ENCODE data around the gene KCNMB1.

The KCNMB1 gene, protein sequence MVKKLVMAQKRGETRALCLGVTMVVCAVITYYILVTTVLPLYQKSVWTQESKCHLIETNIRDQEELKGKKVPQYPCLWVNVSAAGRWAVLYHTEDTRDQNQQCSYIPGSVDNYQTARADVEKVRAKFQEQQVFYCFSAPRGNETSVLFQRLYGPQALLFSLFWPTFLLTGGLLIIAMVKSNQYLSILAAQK

GRCh38 chr5:170388818-170389549, at the start of gene KCNMB1:
Gene KCNMB1 (minus strand): TSS chr5:170389367. CDS start chr5:170385447, 3,920 bp downstream.
- no peak for DNase-seq (ENCODE audit: low read depth in 2 of 2)

- no peak for DNase-seq (ENCODE audit: low read depth in 2 of 2)
These were observed 49.4 kb upstream of the KCNMB1 start for GRCh38 chr5:170438581-170438980.

DNA sequence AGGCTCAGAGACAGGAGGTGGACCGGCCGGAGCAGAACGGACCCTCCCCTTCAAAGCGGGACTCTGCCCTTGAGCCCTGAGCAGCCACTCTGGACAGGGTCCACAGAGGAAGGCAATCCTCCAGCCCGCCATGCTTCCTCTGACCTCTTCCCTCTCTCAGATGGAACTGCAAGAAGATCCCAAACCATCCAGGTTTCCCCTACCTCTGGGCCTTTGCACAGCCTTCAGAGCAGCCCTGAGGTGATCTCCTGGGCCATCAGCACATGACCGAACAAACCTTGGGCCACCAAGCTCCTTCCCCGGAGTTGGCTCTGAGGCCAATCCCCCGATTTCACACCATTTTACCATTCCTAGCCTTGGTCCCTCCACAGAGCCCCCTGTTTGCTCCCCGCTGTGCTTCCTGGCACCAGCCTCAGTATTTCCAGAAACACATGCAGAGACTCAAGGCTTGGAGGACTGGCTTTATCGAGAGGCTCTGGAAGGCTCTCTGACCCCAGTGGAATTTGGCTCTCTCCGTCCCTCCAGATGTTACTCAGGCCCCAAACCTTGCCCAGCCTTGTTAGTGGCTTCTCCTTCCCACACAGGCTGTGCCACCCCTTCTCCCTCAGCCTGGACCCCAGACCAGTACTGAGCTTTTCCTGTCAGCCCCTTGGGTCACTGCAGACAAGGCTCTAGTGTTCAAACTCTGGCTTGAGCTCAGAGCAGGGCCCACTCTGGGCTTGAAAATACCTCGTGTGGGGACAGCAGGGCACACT, 48.6 kb upstream of the KCNMB1 start:
- DNase-seq (ENCODE audit: low read depth in 2 of 2), result no peak

DNA sequence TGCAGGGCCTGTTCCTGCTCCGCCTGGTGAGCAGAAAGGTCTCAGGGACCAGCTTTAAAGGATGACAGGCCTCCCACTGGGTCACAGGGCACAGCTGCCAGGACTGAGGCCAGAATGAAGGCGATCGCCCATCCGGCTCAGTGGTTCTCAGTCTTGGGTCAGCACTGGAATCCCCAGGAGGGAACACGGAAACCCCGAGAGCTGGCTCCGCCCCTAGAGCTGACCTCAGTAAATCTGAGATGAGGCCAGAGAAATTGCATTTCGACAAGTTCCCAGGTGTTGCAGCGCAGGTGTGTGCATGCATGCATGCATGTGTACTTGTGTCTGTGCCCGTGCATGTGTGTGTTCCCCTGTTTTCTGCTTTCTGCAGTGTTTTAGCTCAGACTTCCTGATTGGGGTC, 47.2 kb upstream of the KCNMB1 start:
- DNase-seq (ENCODE audit: low read depth in 2 of 2), result no peak

DNA sequence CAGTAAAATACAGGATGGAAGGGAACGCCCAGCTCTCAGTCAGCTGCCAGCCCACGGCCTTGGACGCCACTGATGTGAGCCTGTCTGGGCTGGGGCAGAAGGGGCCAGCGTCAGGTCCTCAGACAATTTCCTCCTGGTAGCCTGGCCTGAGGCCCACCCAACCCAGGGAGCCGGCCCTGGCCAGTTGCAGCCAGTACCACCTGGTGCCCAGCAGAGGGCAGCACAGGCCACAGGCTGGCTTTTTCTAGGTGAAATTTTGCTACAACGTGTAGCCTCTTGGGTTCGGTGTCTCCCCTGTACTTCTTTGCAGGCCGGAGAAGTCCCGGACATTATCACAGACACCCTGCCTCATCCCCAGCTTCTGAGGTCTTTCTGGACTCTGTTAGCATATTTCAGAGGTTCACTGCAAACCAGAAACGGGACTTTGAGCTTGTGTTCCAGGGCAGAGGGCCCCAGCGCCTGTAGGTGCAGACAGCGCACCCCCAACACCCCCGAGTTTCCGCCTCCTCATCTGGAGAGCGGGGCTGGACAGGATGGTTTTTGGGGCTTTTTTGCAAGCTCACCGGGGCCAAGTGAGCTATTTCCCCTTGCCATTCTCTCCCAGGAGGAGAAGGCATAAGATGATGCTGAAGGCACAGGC, 45.9 kb upstream of the KCNMB1 start:
- DNase-seq (ENCODE audit: low read depth in 2 of 2), result peak in 1 of 2 donors; percentile 17

GRCh38 chr5:170432669-170433068, 43.5 kb upstream of the KCNMB1 start:
- no peak for DNase-seq (ENCODE audit: low read depth in 2 of 2)

DNA sequence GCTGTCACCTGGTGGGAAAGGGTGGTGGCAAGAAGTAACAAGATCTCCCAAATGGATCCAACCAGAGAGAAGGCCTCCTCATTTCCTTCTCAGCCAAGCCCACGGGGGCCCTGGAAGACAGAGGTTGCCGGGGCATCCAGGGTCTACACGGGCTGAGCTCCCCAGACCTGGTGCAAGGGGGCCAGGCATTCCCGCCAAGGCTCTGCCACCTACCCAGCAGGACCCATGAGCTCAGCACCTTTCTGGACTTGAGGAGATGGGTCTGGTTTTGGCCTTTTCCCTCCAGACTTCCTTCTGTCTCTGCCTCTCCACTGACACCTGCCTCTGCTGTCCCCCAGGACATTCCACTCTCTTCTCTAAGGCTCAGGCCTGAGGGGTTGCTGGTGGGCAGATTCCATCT, 42.4 kb upstream of the KCNMB1 start:
- no peak for DNase-seq (ENCODE audit: low read depth in 2 of 2)

DNA sequence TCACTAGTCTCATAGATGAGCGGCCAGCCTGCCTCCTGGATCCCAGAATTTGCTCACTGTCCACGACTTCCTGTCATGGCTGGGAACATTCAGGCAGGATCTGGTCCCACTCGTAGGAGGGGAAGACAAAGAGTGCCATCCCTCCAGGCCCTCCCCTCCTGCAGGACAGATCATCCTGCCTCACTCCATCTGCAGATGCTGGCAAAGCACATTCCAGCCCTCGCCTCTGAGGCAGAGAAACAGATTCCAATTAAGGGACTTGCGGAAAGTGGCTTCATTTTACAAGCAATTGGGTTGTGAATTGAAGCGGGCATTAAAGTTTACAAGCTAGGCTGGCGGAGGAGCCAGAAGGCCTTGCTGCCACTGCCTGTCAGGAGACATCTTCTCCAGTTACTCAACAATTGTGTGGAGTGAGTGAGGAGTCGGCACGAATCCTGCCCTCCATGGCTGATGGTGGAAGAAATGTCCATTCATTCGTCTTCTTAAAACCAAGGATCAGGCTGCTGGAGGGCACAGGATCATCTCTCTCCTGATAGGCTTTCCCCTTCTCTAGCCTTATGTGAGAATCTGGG, 41.8 kb upstream of the KCNMB1 start:
- no peak for DNase-seq (ENCODE audit: low read depth in 2 of 2)

DNA sequence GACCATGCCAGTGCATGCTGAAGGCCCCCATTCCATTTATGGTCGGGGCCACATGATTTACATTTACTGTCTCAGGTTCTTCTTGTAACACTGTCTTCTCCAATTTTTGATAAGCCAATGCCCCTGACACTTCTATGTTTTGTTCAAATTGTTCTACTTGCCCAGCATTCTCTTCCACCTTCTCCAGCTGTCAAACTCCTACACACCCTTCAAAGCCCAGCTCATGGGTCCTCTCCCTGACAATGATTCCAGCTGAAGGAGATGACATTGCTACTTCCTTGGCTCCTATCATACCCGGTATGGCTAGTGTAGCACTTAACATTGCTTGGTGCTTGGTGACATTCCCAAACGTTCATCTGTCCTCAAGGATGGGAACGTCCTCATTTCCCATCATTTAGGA, 41.1 kb upstream of the KCNMB1 start:
- DNase-seq (ENCODE audit: low read depth in 2 of 2), result no peak

GRCh38 chr5:170429014-170429413, 39.8 kb upstream of the KCNMB1 start:
- no peak for DNase-seq (ENCODE audit: low read depth in 2 of 2)

- DNase-seq (ENCODE audit: low read depth in 2 of 2), result no peak
These were observed 38.6 kb upstream of the KCNMB1 start for GRCh38 chr5:170427672-170428236.

DNA sequence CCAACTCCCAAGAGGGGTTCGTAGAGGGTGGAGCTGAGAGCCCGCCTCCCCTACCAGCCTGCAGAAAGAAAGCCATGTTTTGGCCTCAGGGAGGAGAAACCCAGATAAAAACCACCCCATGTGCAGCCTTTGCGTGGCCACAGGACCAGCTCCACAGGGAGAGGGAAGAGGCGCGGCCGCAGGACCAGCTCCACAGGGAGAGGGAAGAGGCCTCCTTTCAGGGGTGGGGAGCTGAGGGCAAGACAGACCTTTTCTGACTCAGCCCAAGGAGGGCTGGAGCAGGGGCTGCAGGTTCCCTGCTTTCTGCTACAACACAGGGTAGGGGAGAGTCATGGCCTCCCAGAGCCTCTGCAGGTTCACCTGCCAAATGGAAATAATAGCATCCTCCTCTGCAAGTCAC, 37.6 kb upstream of the KCNMB1 start:
- no peak for DNase-seq (ENCODE audit: low read depth in 2 of 2)

DNA sequence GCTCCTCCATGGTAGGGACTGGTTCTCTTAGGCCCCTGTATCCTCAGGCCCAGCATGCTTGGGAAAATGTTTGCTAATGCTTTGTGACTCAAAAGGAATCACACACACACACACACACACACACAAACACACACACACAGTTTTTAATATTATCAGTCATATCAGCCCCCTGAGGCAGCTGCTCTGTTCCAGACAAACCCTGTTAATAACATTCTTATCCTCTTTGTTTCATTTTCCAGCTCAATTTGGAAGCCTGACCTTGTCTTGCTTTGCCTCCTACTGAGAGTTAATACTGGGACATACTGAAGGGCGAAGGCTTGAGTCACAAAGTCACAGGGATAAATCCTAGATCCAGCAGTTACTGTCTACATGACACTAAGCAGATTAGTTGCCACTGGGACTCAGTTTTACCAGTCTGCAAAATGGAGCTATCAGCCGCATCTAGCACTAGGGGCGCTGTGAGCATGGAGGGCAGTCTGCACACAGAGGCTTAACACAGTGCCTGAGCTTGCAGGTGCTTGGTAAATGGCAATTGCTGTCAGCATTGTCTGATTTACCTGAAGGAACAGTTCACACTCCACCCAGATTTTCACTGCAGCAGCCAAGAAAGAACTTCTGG, 37.1 kb upstream of the KCNMB1 start:
- no peak for DNase-seq (ENCODE audit: low read depth in 2 of 2)

GRCh38 chr5:170425731-170426130, 36.6 kb upstream of the KCNMB1 start:
- no peak for DNase-seq (ENCODE audit: low read depth in 2 of 2)

- DNase-seq (ENCODE audit: low read depth in 2 of 2), result no peak
These were observed 35.5 kb upstream of the KCNMB1 start for GRCh38 chr5:170424629-170425028.

DNA sequence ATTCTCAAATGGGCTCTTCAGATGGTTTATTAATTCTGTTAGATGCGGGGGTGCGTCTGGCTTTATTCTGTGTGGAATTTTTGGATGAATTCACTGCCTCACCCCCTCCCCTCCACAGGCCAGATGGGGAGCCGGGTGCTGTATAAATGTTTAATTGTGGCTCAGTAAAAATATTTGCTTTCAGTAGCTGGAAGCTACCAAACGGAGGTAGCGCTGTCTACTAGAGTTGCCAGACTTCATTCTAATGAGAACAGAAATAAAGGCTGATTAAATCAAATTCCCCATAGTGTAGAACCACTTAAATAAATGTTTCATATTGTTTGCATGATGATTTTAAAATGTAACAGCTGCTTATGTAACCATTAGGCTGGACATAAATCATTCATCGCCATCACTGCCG, 34.5 kb upstream of the KCNMB1 start:
- no peak for DNase-seq (ENCODE audit: low read depth in 2 of 2)

GRCh38 chr5:170421826-170422225, 32.7 kb upstream of the KCNMB1 start:
- DNase-seq (ENCODE audit: low read depth in 2 of 2), result no peak

DNA sequence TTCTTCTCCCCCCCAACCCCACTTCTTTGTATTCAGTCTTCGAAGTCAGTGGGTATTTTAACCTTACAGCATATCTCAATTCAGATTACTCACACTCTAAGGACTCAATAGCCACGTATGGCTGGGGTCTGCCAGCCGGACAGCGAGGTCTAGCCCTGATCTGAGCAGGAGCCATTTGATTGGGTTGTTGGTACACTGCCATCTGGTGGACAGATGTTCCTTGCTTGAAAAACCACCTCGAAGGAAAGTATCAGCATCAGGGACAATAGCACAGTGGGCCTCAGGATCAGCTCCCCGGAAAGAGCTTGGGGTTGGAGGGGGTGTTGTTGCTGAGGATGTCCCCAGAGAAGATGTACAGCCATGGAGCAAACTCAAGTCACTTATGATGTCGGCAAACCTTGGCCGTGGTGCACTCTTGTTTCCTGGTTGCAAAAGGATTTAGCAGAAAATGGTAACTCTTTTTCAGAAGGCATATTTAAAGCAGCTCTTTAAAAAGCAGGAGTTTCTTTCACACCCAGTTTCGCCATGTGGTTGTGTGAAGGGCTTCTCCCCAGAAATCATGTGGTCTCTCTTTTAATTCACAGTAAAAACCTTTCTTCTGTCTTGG, 31.7 kb upstream of the KCNMB1 start:
- DNase-seq (ENCODE audit: low read depth in 2 of 2), result peak; percentile 10 to 16

- DNase-seq (ENCODE audit: low read depth in 2 of 2), result no peak
These were observed 30.5 kb upstream of the KCNMB1 start for GRCh38 chr5:170419643-170420042.

DNA sequence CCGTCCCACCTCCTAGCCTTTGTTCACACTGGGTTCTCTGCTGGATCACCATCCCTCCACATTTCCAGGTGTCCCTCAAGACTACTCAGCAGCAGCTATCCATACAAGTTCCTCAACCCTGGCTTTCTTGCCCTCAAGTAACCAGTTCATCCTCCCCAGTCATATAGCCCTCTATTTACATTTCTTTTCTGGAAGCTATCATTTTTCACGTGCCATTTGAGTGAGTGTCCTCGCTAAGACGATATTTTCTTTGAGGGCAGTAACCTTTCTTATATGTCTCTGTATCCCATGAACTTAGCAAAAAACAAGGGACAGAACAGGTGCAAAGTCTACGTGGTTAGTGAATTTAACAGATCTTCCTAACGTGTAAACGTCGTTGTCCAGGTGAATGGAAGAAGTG, 29.6 kb upstream of the KCNMB1 start:
- no peak for DNase-seq (ENCODE audit: low read depth in 2 of 2)

GRCh38 chr5:170416526-170416925, 27.4 kb upstream of the KCNMB1 start:
- no peak for DNase-seq (ENCODE audit: low read depth in 2 of 2)
